GM18867 (cell line): Measurements from ENCODE around the gene MBP.

Experiments
- ATAC-seq: cut with Tn5 transposase; IDR thresholded peaks from one replicate; pipeline ENCODE4 v1.9.1; 2021; ENCODE audit warnings: mild to moderate bottlenecking, moderate library complexity; ENCODE audit not compliant: unreplicated experiment

The MBP gene

DNA sequence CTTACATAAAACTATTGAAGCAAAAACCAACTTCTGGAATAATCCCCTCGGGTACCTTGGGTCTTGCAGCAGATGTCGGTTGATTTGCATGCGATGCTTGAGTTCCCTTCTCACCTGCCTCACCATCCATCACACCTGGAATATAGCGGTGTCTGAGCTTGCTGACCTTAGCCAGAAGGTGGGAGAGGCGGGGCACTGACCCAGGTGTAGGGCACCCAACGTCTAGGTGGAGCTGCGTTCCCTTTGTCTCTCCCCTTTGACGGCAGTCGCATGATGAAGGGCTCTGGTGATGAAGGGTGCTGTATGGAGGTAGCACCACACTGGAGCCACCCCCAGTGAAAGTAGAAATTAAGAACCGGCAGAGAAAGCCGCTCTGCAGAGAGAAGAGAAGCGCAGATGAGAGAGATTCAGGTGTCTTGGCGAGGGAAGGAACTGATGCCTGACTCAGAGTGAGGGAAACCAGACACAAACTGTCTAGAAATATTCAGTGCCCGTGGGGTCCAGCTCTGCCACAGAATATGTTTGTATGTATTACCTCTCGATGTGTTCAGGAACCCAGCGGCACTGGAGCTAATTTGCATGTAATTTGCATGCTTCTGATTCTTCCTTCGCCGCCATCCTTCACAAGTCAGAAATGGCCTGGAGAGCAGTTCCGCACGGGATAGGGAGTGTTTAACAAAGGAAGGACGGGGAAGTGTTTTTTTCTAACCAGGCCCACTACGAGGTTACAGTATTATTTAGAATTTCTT is 19.4 kb upstream of the MBP start:
- peak; percentile 48 for ATAC-seq

DNA sequence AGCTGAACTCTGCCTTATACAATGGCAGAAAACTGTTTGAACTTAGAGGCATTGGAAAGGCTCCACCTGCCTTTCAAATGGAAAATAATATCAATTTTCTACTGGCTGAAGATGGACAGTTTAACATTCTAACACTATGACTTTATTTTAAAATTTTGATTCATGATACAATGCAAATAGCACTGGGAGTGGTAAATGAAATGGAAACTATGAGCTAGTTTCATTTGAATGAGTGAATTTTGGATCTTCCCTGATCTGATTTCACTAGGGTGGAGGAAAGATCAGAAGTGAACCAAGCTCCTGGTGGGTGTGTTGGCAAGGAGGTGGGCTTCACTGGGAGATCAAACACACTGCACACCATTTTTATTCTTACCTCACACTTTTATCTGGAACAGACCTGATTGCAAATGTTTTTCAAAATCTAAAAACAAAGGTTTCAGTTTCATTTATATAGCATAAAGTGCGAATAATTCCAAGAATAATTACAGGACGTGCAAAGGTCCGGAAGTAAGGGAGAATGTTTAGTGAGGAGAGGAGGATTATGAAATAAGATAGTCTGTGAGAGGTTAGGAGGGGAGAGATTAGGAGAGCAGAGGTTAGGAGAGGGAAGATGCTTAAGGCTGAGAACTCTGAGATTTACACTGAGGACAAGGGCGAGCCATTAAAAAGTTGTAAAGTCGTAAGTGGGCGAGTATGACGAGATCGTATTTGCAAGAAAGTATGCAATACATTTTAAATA is 18.6 kb upstream of the MBP start:
- peak; percentile 25 for ATAC-seq

DNA sequence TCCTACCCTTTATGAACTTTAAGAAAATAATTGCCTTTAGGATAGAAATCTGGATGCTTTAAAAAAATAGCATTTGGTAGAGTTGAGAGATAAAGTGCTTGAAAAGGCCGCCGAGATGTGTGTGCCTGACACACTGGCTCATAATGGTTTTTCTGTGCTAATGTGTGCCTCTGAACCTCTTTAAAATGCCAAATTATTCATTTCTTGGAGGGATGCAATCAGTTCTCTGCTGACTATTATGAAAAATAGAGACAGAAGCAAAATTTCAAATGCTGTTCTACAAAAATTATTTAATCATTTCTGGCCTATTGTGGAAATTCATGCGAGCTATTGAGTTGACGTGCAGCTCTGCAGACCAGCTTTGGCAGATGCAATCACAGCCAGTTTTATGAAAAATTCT is 18.0 kb upstream of the MBP start:
- ATAC-seq = no peak

DNA sequence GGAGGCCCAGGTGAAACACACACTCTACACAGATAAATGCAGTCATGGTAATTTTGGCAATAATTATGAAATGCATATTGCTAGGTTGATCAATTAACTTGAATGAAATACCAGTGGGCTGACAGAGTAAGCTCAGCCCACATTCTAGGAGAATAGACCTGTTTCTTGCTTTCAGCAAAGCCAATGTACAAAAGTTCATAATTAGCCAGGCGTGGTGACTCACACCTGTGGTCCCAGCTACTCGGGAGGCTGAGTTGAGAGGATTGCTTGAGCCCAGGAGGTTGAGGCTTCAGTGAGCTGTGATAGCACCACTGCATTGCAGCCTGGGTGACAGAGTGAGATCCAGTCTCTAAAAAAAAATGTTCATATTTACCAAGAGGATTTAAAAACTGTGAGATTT is 15.7 kb upstream of the MBP start:
- ATAC-seq = no peak

DNA sequence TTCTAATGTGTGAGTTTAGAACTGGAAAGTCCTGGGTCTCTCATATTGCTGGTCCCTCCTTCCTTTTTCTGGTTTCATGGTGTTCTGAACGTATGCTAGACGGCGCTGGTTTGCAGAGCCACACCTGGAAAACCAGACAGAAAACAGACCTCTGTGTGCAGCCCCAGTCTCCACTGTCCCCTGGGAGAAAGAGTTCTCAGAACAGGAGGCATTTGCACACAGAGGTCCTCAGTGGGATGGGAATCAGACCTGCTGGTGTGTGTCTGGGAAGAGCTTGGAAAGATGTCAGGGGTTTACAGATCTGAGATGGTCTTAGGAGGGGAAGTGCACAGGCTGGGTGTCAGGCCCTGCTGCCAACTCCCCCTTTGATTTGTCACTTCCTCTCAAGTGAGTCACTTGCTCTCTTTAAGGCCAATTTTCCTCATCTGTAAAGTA is 14.9 kb upstream of the MBP start:
- ATAC-seq = no peak

DNA sequence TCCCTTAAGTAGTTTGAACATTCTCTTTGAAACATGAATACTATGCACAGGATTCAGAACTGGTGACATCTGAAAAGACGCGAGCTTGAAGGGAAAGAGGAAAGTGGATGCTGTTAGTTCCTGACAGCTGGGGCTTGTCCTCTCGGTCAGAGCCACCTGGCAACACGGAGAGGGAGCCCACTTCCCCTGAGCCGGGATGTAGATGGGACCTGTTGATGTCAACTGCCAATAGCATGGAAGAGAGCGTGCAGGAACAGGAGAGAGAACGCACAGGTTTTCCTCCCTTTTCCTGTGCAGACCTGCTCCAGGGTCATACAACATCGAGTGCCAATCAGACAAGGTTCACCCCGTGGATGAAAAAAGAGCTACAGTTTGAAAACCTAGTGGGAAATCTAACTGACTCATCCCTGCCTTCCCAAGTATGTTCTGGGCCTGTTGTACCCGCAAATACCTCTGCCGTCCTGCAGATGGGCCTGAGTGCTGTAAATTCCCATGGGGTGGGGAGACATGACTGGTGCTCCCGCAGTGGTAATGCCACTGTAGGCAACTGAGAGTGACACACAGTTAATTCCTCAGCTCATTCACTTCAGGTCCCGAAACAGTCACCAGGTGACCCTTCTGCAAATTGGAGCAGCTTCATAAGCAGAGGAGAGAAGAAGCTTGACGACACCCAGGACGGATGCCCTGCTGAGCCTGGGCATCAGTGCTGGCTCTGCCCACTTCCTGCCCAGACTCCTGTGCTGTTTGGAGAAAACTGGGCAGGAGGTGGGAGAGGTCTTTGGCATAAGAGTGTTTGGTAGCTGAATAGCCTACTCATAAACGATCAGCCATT is 13.9 kb upstream of the MBP start:
- ATAC-seq = no peak

DNA sequence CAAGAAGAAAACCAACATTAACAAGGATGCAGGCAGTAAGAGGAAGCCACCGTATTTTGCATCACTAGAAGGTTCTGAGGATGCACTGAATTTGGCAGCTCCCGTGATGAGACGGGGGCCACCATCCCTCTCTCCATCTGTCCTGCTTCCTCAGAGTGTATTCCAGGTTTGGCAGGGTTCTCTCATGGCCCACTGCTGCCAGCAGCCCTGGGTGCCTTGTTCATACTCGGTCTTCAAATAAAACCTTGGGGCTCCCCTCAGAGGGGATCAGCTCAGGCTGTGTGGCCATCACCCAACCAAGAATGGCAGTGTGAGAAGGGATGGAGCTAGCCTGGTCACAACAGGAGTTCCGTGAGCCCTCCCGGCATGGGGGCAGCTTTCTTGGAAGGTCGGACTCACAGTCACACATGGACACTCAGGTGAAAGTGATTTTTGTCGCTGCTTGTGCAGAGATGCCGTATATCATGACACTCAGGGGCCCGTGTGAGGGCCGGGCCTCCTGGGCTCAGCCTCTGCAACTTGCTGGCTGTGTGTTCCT is 12.8 kb upstream of the MBP start:
- ATAC-seq = no peak

DNA sequence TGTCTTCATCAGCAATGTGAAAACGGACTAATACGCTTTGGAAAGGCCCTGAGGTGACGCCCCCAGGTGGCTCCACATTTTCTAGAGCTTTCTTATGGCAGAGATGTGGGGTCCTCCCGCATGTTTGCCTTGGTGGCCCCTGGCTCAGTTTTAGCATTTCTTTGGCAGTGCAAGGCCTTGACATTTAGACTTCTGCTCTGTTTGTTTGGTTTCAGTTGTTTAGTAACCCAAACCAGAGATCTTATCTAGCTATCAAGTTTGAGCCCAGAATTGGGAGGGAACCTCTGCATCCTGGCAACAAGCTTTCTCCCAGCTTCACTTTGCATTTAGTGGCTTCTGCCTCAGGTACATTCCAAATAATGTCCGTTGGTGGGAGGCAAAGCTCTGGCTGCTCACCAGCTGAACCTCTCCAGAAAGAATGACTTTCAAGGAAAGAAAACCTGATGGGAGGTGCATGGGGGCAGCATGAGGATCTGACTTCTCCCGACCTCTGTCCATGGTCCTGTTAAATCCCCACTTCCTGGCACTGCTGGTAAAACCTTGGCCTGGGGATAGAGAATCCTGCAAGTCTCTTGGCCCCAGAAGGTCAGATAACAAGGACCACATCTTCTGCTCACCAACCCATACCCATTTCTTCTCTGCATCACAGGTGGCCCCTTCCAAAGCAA is 12.0 kb upstream of the MBP start:
- ATAC-seq = no peak

DNA sequence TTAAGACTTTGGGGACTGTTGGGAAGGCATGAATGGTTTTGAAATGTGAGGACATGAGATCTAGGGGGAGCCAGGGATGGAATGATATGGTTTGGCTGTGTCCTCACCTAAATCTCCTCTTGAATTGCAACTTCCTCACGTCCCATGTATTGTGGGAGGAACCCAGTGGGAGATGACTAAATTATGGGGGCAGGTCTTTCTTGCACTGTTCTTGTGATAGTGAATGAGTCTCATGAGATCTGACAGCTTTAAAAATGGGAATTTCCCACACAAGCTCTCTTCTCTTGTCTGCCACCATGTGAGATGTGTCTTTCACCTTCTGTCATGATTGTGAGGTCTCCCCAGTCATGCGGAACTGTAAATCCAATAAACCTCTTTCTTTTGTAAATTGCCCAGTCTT is 11.5 kb upstream of the MBP start:
- no peak for ATAC-seq

DNA sequence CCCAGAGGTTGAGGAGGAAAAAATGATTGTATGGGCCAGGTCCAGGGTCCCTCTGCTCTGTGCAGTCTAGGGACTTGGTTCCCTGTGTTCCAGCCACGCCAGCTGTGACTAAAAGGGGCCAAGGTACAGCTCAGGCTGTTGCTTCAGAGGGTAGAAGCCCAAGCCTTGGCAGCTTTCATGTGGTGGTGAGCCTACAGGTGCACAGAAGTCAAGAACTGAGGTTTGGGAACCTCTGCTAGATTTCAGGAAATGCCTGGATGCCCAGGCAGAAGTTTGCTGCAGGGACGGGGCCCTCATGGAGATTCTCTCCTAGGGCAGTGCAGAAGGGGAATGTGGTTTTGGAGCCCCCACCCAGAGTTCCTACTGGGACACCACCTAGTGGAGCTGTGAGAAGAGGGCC is 10.6 kb upstream of the MBP start:
- no peak for ATAC-seq

DNA sequence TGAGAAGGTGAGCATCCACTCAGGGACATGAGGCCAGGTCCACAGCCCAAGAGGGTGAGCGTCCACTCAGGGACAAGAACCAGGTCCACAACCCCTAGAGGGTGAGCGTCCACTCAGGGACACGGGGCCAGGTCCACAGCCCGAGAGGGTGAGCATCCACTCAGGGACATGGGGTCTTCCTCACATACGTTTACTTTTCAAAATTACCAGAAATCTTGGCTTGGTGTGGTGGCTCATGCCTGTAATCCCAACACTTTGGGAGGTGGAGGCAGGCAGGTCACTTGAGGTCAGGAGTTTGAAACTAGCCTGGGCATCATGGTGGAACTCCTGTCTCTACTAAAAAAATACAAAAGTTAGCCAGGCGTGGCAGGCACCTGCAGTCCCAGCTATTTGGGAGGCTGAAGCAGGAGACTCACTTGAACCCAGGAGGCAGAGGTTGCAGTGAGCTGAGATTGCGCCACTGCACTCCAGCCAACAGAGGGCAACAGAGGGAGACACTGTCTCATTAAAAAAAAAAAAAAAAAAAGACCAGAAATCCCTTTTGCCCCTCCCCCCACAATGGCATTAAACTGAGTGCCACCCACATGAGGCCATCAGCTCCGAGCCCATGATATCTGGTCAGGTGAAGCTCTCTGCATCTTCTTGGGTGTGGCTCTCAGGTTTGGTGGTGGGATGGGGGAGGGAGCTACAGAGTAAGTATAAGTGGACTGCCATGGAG is 9.0 kb upstream of the MBP start:
- ATAC-seq = no peak

DNA sequence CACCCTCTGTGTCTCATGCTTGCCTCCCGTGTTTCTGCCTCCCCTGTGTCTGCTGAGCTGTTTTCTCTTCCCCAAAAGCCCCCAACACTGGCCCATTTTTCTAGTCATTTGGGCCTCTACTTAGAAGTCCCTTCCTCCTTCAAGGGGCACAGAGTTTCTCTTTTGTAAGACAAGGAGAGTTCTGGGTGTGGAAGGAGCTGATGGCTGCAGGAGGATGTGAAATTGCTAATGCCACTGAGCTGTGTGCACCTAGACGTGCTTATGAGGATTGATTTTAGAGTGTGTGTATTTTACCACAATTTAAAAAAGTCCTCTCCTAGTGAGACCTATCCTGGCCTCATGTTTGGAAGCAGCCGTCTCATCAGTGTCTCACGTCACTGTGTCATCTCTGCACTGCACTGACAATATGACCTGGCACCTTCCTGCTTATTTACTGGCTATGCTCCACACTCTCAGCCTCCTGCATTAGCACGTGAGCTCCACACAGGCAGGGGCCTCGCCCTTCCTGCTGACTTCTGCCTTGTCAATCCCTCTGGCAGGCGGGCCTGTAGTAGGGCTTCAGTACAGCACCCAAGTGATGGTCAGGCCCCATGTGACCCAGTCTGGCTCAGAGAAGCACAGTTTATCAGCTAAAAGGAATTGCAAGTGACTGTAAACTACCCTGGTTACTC is 8.0 kb upstream of the MBP start:
- no peak for ATAC-seq

DNA sequence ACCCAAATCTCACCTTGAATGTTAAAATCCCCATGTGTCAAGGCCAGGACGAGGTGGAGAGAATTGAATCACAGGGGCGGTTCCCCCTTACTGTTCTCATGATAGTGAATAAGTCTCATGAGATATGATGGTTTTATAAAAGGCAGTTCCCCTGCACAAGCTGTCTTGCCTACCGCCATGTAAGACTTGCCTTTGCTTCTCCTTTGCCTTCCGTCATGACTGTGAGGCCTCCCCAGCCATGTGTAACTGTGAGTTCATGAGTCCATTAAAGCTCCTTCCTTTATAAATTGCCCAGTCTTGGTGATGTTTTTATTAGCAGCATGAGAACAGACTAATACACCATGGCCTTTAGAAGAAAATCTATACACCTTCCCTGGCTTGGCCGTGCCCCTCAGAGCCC is 7.4 kb upstream of the MBP start:
- no peak for ATAC-seq

DNA sequence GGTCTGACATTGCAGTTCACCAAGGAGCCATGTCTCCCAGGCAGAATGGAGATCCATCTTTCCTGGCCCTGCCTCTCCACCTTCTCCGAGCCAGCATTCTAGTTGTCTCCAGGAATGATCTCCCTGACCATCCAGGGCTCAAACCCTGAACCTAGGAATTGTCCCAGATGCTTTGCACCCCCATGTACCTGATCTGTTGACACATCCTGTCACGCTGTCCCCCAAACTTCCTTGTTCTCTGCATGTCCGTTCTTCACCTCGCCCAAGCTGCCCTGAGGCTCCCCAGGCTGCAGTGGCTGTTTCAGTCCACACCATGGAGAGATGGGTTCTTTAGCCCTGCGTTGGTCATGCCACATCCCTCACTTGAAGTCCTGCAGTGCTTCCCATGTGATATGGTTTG is 7.0 kb upstream of the MBP start:
- no peak for ATAC-seq

DNA sequence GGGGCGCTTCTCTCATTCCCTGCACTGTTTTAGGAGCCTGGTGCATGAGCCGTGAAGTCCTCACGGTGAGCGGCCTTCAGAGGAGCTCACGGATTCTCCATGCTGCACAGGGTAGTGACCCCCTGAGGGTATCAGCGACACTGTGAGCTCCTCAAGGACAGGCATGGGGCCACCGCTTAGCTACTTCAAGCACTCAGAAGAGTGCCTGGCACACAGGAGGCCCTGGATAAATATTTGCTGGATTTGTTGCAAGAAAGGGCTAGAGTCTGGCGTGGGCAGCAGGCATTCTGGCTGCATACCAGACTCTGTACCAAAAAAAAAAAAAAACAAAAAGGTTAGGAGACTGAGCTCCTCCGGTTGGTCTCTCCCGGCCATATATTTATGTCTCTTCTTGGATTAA is 5.7 kb upstream of the MBP start:
- ATAC-seq = no peak

DNA sequence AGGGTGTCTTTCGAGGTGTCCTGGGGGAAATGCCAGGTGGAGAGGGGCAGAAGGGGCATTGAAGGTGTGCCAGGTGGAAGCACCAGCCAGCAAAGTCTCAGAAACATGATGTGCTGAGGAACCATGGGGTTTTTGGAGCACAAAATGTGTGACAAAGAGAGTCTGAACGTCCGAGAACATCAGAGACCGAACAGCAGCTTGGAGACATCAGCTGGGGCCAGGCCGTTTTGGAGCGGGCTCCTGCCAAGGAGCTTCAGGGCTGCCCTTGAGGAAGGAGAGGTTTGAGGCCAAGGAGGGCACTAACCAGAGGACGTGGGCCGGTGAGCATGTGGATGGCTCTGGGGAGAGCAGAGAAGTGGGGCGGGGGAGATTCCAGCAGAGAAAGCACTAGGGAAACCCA is 5.3 kb upstream of the MBP start:
- no peak for ATAC-seq

DNA sequence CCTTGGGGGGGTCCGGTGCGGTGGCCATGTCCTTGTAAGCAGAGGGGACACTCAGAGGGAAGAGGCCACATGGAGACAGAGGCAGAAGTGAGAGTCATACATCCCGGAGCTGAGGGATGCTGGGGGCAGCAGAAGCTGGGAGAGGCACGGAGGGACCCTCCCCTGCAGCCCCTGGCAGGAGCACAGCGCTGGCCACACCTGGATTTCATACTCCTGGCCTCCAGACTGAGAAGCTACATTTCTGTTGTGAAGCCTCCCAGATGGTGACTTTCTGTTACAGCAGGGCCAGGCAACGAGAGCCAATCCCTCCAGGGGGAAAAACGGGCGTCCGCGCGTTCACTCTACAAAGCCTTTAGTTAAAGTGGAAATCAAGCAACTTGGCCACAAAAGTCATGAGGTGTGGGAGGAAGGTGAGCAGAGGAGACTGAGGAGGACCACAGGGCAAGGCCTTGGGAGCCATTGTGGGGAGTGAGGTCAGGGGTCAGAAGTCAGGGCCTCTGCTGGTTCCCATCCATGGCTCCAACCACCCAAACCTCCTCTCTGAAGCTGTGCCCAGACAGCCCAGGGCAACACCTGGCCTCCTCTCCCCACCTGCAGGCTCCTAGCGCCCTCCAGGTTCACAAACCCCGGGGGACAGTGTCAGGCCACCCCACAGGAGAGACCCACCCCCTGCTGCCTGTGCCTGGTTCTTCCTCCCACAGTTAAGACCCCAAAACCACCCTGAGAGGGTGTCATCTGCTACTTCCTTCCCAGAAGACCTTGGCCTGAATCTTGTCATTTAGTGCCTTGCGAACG is 4.5 kb upstream of the MBP start:
- ATAC-seq = no peak

DNA sequence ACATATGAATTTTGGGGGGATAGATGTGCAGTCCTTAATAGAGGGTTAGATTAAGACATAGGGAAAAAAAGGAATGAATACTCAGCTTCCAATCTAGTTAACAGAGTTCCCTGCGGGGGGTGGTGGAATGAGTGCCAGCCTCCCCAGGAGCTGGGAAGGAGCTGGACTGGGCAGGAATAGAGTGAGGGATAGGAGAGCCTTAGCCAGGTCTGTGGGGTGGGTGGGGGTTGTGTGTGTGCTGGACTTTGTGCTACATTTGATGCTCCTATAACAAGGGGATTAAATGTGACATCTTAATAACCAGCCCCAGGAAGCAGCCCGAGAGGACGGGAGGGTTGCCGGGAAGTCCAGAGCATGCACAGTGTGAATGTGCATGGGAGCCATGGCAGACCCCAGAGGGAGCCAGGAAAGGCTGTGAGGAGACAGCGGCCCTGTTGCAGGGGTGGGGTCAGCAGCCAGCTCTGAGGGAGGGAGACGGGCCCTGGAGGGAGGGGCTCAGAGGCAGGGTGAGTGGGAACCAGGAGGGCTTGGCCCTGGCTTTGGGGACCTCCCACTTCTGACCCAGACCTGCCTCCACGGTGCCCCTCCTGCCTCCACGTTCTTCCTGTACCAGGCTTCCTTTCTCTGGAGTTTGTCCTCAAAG is 3.6 kb upstream of the MBP start:
- no peak for ATAC-seq
